Measurements from ENCODE around the gene POLR2F.
A peak's percentile ranks its signal among the peaks of the same experiment; 100 is the strongest.
"Not testable (repeated sequence)": the region's sequence is repeated elsewhere in the genome, so short reads cannot be mapped to it uniquely, and the experiment has no call there.

The POLR2F gene

GRCh38 chr22:37925767-37926166 lies 27.7 kb upstream of the POLR2F start:
- FAIRE-seq = no peak

- FAIRE-seq = no peak
Observed at GRCh38 chr22:37926358-37926757, 27.1 kb upstream of the POLR2F start.

- no peak for FAIRE-seq
Observed at GRCh38 chr22:37926771-37927636, 26.5 kb upstream of the POLR2F start.

GRCh38 chr22:37927637-37927936 lies 25.9 kb upstream of the POLR2F start:
- no peak for FAIRE-seq

GRCh38 chr22:37929390-37929789 lies 24.1 kb upstream of the POLR2F start:
- no peak for FAIRE-seq

- FAIRE-seq = no peak
Observed at GRCh38 chr22:37930270-37930951, 23.1 kb upstream of the POLR2F start.

- no peak for FAIRE-seq
Observed at GRCh38 chr22:37930952-37931440, 22.5 kb upstream of the POLR2F start.

GRCh38 chr22:37931893-37932389 lies 21.6 kb upstream of the POLR2F start:
- no peak for FAIRE-seq

- no peak for FAIRE-seq
Observed at GRCh38 chr22:37932401-37932800, 21.1 kb upstream of the POLR2F start.

- FAIRE-seq = no peak
Observed at GRCh38 chr22:37932821-37933578, 20.5 kb upstream of the POLR2F start.

GRCh38 chr22:37933711-37934376 lies 19.7 kb upstream of the POLR2F start:
- peak; percentile 85 for FAIRE-seq

GRCh38 chr22:37940698-37941376 lies 12.7 kb upstream of the POLR2F start:
- no peak for FAIRE-seq

GRCh38 chr22:37942133-37942532 lies 11.4 kb upstream of the POLR2F start:
- no peak for FAIRE-seq

GRCh38 chr22:37943136-37943824 lies 10.2 kb upstream of the POLR2F start:
- FAIRE-seq = no peak

GRCh38 chr22:37943825-37944198 lies 9.7 kb upstream of the POLR2F start:
- no peak for FAIRE-seq

GRCh38 chr22:37944423-37944822 lies 9.1 kb upstream of the POLR2F start:
- not testable (repeated sequence) for FAIRE-seq

- not testable (repeated sequence) for FAIRE-seq
Observed at GRCh38 chr22:37947142-37947795, 6.2 kb upstream of the POLR2F start.

GRCh38 chr22:37951305-37951704 lies 2.2 kb upstream of the POLR2F start:
- FAIRE-seq = no peak

- not testable (repeated sequence) for FAIRE-seq
Observed at GRCh38 chr22:37952629-37953028, 870 bp upstream of the POLR2F start.

- no peak for FAIRE-seq
Observed at GRCh38 chr22:37953062-37953436, 450 bp upstream of the POLR2F start.

GRCh38 chr22:37954686-37955085 lies 1.2 kb downstream of the POLR2F start:
- no peak for FAIRE-seq

All from endometrium (tissue), 2 donors.